HEK293 (cell line): Measurements from ENCODE around the gene CCDC102B.

Source experiments
- HOXA7 ChIP-seq: sonication (generic); formaldehyde crosslinking; IDR thresholded peaks from 2 replicates; pipeline ENCODE4 v1.8.1; 2022; ENCODE audit warnings: missing genetic modification reagents, borderline replicate concordance
- KLF16 ChIP-seq: fragments of 450-650 bp; formaldehyde crosslinking; IDR thresholded peaks from 2 replicates; pipeline ENCODE4 v1.5.1; 2017; ENCODE audit warnings: missing biosample characterization, missing genetic modification characterization
- ZBTB10 ChIP-seq: fragments of 450-650 bp; formaldehyde crosslinking; IDR thresholded peaks from 2 replicates; pipeline ENCODE4 v1.5.1; 2016; ENCODE audit warnings: missing biosample characterization, missing genetic modification characterization
- ZBTB21 ChIP-seq: fragments of 450-650 bp; formaldehyde crosslinking; IDR thresholded peaks from 2 replicates; pipeline ENCODE4 v1.5.1; 2017; ENCODE audit warnings: missing biosample characterization, missing genetic modification characterization
- ZNF211 ChIP-seq: fragments of 450-650 bp; formaldehyde crosslinking; IDR thresholded peaks from 2 replicates; pipeline ENCODE4 v1.5.1; 2016; ENCODE audit warnings: low read depth, missing biosample characterization, missing genetic modification characterization
- ZNF324 ChIP-seq: fragments of 450-650 bp; formaldehyde crosslinking; IDR thresholded peaks from 2 replicates; pipeline ENCODE4 v1.5.1; 2016; ENCODE audit warnings: missing biosample characterization, missing genetic modification characterization
- ZNF510 ChIP-seq: fragments of 450-650 bp; formaldehyde crosslinking; IDR thresholded peaks from 2 replicates; pipeline ENCODE4 v1.5.1; 2018; ENCODE audit warnings: mild to moderate bottlenecking, missing genetic modification characterization, missing biosample characterization; ENCODE audit not compliant: insufficient replicate concordance
- ZNF555 ChIP-seq: fragments of 450-650 bp; formaldehyde crosslinking; conservative IDR thresholded peaks from 2 replicates; pipeline ENCODE4 v1.5.1; 2017; ENCODE audit warnings: missing biosample characterization, mild to moderate bottlenecking, missing genetic modification characterization, inconsistent platforms
- TF ChIP-seq, protein P1 (sequence below): fragments of 450-650 bp; formaldehyde crosslinking; IDR thresholded peaks from 2 replicates; pipeline ENCODE4 v1.5.1; 2016; ENCODE audit warnings: missing biosample characterization, missing genetic modification characterization
- TF ChIP-seq, protein P2 (sequence below): fragments of 450-650 bp; formaldehyde crosslinking; IDR thresholded peaks from 2 replicates; pipeline ENCODE4 v1.5.1; 2016; ENCODE audit warnings: missing biosample characterization, missing genetic modification characterization

DNA sequence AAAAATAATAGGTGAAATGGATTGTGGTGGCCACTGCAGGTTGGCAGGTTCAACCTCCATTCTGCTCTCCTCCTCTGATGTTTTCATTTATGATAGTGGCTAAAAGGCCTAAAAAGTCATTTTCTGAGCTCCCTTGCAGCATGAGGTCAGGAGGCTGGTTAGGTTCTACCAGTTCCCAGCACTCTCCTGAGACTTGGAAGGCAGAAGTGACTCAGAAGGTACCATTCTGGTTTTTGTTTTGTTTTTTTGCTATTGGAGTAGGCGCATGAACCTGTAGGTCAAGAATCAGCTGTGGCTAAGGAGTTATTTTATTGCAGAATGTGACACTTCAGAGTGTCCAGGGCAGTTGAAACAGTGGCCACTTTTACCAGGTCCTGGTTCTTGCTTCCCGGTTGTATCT, 181.9 kb downstream of the CCDC102B start:
- TF ChIP-seq HOXA7 (CRISPR knock-in tag) (no peak), ZBTB10 (tag by site-specific recombination) (no peak), ZNF211 (tag by site-specific recombination) (no peak), ZNF324 (tag by site-specific recombination) (no peak), ZNF555 (no peak), KLF16 (tag by site-specific recombination) (no peak), ZNF510 (tag by site-specific recombination) (no peak), ZBTB21 (tag by site-specific recombination) (no peak)
- TF ChIP-seq, protein P1, sequence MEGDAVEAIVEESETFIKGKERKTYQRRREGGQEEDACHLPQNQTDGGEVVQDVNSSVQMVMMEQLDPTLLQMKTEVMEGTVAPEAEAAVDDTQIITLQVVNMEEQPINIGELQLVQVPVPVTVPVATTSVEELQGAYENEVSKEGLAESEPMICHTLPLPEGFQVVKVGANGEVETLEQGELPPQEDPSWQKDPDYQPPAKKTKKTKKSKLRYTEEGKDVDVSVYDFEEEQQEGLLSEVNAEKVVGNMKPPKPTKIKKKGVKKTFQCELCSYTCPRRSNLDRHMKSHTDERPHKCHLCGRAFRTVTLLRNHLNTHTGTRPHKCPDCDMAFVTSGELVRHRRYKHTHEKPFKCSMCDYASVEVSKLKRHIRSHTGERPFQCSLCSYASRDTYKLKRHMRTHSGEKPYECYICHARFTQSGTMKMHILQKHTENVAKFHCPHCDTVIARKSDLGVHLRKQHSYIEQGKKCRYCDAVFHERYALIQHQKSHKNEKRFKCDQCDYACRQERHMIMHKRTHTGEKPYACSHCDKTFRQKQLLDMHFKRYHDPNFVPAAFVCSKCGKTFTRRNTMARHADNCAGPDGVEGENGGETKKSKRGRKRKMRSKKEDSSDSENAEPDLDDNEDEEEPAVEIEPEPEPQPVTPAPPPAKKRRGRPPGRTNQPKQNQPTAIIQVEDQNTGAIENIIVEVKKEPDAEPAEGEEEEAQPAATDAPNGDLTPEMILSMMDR (tag by site-specific recombination): no peak
- TF ChIP-seq, protein P2, sequence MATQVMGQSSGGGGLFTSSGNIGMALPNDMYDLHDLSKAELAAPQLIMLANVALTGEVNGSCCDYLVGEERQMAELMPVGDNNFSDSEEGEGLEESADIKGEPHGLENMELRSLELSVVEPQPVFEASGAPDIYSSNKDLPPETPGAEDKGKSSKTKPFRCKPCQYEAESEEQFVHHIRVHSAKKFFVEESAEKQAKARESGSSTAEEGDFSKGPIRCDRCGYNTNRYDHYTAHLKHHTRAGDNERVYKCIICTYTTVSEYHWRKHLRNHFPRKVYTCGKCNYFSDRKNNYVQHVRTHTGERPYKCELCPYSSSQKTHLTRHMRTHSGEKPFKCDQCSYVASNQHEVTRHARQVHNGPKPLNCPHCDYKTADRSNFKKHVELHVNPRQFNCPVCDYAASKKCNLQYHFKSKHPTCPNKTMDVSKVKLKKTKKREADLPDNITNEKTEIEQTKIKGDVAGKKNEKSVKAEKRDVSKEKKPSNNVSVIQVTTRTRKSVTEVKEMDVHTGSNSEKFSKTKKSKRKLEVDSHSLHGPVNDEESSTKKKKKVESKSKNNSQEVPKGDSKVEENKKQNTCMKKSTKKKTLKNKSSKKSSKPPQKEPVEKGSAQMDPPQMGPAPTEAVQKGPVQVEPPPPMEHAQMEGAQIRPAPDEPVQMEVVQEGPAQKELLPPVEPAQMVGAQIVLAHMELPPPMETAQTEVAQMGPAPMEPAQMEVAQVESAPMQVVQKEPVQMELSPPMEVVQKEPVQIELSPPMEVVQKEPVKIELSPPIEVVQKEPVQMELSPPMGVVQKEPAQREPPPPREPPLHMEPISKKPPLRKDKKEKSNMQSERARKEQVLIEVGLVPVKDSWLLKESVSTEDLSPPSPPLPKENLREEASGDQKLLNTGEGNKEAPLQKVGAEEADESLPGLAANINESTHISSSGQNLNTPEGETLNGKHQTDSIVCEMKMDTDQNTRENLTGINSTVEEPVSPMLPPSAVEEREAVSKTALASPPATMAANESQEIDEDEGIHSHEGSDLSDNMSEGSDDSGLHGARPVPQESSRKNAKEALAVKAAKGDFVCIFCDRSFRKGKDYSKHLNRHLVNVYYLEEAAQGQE: no peak
